Activated T-helper 2 cell treated with anti-CD3 and anti-CD28 coated beads, Interferon-gamma antibody, Interleukin-2, Interleukin-4, amounts not matched to agents 10 μg/mL and 5 μg/mL and 100 μg/mL, durations not matched to agents 14 hours and 24 hours and 36 hours (primary cell): ENCODE data around the gene LNX1. TPM values are rescaled to one million over a fixed set of nuclear protein-coding genes. Genes with fewer than 3 reads are reported as not detected.

Source experiments
- DNase-seq: peaks from one replicate; pipeline ENCODE4 v3.0.0; 2021; ENCODE audit warnings: low spot score
- H3K27ac Mint-ChIP-seq: one replicate; pipeline ENCODE4 v1.8.0; 2021; ENCODE audit warnings: mixed read lengths
- H3K27me3 Mint-ChIP-seq: one replicate; pipeline ENCODE4 v1.8.0; 2021; ENCODE audit warnings: low read depth, mixed read lengths
- H3K36me3 Mint-ChIP-seq: one replicate; pipeline ENCODE4 v1.8.0; 2021; ENCODE audit warnings: low read depth, mixed read lengths
- H3K4me1 Mint-ChIP-seq: one replicate; pipeline ENCODE4 v1.8.0; 2021; ENCODE audit warnings: low read depth, mixed read lengths
- H3K4me3 Mint-ChIP-seq: one replicate; pipeline ENCODE4 v1.8.0; 2021; ENCODE audit warnings: low read depth, mild to moderate bottlenecking, moderate library complexity, mixed read lengths
- H3K9me3 Mint-ChIP-seq: one replicate; pipeline ENCODE4 v1.8.0; 2021; ENCODE audit warnings: mixed read lengths
- intact Hi-C: fragments of 100-400 bp; cut with micrococcal nuclease; formaldehyde crosslinking; loops from one replicate; pipeline ENCODE4 v1.15.1; 2023
- total RNA-seq: library from RNA; stranded (reverse); gene quantifications from 2 replicates; pipeline ENCODE4 v1.2.3, GENCODE V29; 2022

LNX1 gene
- not detected in 2 replicates for total RNA-seq

DNA sequence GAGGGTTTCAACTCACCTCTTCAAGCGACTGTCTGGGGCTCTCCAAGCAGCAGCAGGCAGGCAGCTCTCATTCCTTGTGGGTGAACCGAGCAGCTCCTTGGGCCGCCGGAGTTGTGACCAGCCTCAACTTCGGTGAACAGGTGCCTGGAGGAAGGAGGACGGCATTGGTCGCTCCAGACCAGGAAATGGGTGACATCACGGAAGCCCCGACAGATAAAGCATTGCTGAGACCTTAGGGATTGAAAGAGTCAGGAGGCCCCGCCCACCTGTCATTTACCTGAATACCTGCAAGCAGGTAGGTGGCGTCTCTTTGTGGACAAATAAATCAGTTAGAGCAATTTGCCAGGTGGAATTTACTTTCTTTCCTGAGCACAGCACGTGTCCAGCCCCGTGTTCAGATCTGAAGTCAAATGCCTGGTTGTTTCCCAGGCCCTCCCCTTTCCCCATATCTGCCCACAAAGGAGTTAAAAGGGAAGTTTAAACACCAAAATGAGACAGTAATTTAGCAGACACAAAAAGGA lies at the start of gene LNX1:
Gene LNX1, minus strand, starts transcription at position 115 of the 521 bp plus-strand sequence. CDS start 17,484 bp downstream, outside the sequence.
- no peak for DNase-seq
- H3K27me3 Mint-ChIP-seq: peaks cover 23% of the 10 kb centered on the region
- H3K27ac Mint-ChIP-seq: no peak within 1 kb of the TSS
- intact Hi-C loops: no loop called here
- H3K36me3 Mint-ChIP-seq: no peaks in the 10 kb centered on the region
- no peak within 1 kb of the TSS for H3K4me3 Mint-ChIP-seq
- H3K9me3 Mint-ChIP-seq: no peaks in the 10 kb centered on the region
- peaks cover 4% of the 10 kb centered on the region for H3K4me1 Mint-ChIP-seq

DNA sequence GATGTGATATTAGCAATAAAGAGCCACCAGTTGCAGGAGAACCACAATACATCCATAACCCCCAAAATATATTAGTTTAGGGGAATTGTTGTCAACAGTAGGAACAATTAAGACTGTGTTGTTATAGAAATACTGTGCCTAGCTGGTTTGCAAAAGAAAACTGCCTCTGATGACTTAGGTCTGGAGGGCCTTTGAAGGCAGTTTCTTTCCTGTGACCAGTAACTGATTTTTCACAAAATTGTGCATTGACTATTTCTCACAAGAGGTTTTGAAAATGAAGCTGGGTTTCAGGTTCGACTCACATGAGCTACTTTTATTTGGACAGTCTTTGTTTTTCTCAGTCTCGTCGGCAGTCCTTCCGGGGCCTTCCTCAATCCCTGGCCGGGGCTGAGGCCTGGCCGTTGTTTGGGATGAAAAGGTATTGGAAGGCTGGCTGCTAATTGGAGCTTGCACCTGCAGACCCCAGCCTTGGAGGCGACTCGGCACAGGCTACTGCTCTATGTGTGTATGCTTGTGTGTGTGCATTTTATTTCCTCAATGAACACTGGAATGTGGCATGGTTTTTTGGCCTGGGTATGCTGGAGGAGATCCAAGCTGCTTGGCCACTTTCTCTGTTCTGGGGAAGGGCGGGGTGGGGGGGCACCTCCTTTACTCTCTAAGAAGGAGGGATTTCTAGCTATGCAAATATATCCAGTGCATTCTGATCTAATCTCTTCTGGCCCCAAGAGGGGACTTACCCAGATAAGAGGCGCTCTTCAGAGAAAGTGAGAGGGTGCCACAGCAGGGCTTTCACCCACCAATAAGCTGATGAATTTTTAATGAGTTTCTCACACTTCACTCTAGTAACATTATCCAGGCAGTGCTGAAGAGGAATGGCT lies 49.5 kb upstream of the LNX1 start:
- no peak for DNase-seq
- no peak overlapping the region for H3K4me3 Mint-ChIP-seq

DNA sequence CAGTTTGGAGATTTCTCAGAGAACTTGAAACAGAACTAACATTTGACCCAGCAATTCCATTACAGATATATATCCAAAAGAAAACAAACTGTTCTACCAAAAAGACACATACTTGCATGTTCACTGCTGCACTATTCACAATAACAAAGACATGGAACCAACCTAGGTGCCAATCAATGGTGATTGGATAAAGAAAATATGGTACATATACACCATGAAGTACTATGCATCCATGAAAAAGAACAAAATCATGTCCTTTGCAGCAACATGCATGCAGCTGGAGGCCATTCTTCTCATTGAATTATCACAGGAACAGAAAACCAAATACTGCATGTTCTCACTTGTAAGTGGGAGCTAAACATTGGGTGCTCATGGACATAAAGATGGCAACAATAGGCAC lies 47.6 kb upstream of the LNX1 start:
- H3K27me3 Mint-ChIP-seq: peaks cover 3% of the 10 kb centered on the region
- no peak for DNase-seq
- no peaks in the 10 kb centered on the region for H3K4me1 Mint-ChIP-seq
- no peak overlapping the region for H3K4me3 Mint-ChIP-seq
- H3K27ac Mint-ChIP-seq: no peak overlapping the region
- H3K36me3 Mint-ChIP-seq: no peaks in the 10 kb centered on the region
- intact Hi-C loops: no loop called here
- no peaks in the 10 kb centered on the region for H3K9me3 Mint-ChIP-seq

More for the DNA sequence above, 49.5 kb upstream of the LNX1 start:
- no peaks in the 10 kb centered on the region for H3K4me1 Mint-ChIP-seq
- H3K9me3 Mint-ChIP-seq: no peaks in the 10 kb centered on the region
- intact Hi-C loops: no loop called here
- peaks cover 3% of the 10 kb centered on the region for H3K27me3 Mint-ChIP-seq
- no peak overlapping the region for H3K27ac Mint-ChIP-seq
- H3K36me3 Mint-ChIP-seq: no peaks in the 10 kb centered on the region

DNA sequence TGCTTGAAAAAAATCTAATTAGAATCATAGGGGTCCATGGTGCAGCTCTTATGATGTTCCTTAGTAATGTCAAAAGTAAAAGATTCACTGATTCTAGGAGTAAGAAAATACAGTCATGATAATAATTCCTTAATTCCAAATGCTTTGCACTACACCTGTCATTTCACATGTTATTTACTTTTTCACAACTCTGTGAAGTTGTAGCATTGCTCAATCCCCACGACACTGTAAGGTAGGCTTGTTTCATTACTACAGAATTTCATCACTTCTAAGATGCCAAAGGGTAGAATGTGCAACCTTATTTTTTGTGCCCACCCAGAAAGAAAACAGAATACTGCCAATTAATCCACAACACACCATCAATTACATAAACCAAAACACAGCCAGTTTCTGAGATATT lies 46.1 kb upstream of the LNX1 start:
- no peaks in the 10 kb centered on the region for H3K4me1 Mint-ChIP-seq
- intact Hi-C loops: no loop called here
- no peaks in the 10 kb centered on the region for H3K9me3 Mint-ChIP-seq
- no peak overlapping the region for H3K27ac Mint-ChIP-seq
- H3K4me3 Mint-ChIP-seq: no peak overlapping the region
- peaks cover 7% of the 10 kb centered on the region for H3K27me3 Mint-ChIP-seq
- no peaks in the 10 kb centered on the region for H3K36me3 Mint-ChIP-seq
- no peak for DNase-seq

DNA sequence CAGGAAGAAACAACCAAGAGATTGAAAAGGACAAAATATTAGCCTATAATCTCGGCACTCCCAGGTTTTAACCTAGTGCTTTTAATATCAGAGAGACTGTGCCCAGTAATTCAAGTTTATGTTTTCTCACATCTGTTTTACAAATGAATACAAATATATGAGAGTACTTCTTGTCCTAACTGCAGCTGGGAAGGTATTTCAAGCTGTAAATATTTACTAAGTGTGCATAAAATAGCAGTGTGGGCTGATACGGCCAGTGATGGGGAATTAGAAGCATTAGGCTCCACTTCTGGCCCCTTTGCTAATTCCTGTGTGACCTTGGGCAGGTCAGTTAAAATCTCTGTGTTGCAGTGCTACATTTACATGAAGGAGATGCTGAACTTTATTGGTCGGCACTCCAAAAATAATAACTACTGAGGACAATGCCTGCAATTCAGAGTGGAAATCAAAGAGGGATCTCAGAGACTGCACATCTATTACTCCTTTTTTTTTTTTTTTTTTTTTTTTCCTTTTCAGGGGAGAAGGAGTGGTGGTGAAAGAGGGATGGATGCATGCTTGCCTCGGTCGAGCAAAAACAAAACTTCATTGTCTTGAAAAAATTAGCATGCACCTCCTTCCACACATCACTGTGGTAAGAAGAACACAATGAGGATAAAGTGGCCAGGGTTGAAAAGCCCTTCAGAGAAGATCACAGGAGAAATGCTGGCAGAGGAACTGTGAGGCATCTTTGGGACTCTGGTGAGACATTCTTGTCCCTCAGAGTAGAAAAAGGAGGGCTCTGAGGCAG lies 44.6 kb upstream of the LNX1 start:
- H3K4me1 Mint-ChIP-seq: no peaks in the 10 kb centered on the region
- H3K27me3 Mint-ChIP-seq: peaks cover 7% of the 10 kb centered on the region
- intact Hi-C loops: no loop called here
- H3K27ac Mint-ChIP-seq: no peak overlapping the region
- DNase-seq: no peak
- H3K4me3 Mint-ChIP-seq: no peak overlapping the region
- no peaks in the 10 kb centered on the region for H3K36me3 Mint-ChIP-seq
- no peaks in the 10 kb centered on the region for H3K9me3 Mint-ChIP-seq

DNA sequence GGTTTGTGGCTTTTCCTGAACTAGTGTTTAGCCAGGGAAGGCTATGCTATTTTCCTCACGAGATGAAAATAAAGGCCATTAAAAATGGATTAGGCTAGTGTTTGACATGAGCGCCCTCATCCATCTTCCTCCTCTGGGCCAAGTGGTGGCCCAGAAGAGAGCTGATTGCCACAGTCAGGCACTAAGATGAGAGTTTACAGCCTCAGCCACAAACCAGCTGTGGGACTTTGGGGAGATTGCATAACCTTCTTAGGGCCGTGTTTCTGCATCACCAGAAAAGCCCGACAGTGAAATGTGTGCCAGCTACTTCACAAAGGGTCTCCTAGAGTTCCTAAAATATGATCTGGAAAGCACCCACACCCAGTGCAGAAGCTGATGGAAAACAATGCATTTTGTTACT lies 42.3 kb upstream of the LNX1 start:
- DNase-seq: no peak
- Mint-ChIP-seq H3K4me1 (no peaks in the 10 kb centered on the region), H3K27ac (no peak overlapping the region), H3K36me3 (no peaks in the 10 kb centered on the region), H3K27me3 (peaks cover 7% of the 10 kb centered on the region), H3K4me3 (no peak overlapping the region), H3K9me3 (no peaks in the 10 kb centered on the region)
- intact Hi-C loops: no loop called here

DNA sequence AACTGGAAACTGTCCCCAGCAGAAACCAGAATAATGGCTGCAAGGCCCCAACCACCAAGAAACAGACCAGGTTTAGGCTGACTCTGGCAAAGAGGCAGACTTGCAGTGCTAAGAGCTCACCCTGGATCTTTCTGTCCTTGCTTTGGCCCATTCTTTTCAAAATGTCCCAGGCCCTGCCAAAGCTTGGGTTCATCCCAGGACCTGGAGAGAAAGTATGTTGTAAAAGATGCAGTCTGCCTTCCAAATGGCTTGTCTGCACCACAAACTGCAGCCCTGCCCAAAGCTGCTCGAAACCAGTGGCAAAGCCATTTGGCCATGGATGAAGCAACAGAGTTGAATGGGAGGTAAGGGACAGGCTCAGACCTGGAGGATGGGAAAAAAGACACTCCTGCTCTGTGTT lies 38.0 kb upstream of the LNX1 start:
- H3K27ac Mint-ChIP-seq: no peak overlapping the region
- no peak overlapping the region for H3K4me3 Mint-ChIP-seq
- intact Hi-C loops: no loop called here
- no peaks in the 10 kb centered on the region for H3K4me1 Mint-ChIP-seq
- no peaks in the 10 kb centered on the region for H3K9me3 Mint-ChIP-seq
- DNase-seq: no peak
- peaks cover 7% of the 10 kb centered on the region for H3K27me3 Mint-ChIP-seq
- no peaks in the 10 kb centered on the region for H3K36me3 Mint-ChIP-seq

DNA sequence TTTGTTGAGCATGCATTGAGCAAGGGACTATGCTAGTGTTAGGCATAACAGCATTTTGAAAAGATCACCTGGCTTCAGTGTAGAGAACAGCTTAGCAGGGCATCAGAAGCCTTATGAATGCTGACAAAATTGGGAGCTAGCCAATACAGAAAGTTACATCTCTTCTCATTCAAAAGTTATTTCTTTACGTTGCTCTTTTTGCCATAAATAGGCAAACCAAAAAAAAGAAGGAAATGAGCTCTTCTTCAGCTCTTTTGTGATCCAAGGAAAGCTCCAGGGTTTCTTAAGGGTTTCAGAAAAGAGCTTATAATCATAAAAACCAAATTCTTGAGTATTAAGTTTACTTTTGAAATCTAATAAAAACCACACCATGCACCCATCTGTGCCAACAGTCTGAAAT lies 35.2 kb upstream of the LNX1 start:
- Mint-ChIP-seq H3K27ac (no peak overlapping the region), H3K36me3 (no peaks in the 10 kb centered on the region), H3K9me3 (no peaks in the 10 kb centered on the region), H3K27me3 (peaks cover 2% of the 10 kb centered on the region), H3K4me1 (no peaks in the 10 kb centered on the region), H3K4me3 (no peak overlapping the region)
- no peak for DNase-seq
- intact Hi-C loops: no loop called here

DNA sequence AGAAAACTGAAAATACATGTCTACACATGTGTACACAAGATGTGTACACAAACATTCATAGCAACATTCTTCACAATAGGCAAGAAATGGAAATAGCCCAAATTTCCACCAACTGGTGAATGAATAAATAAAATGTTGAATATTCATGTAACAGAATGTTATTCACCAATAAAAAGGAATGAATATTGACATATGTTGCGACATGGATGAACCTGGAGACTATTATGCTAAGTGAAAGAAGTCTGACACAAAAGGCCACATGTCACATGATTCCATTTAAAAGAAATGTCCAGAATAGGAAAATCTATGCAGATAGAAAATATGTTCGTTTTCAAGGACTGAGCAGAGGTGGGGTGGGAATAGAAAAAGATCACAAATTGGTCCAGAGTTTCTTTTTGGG lies 34.6 kb upstream of the LNX1 start:
- no peak overlapping the region for H3K27ac Mint-ChIP-seq
- H3K9me3 Mint-ChIP-seq: no peaks in the 10 kb centered on the region
- no peak overlapping the region for H3K4me3 Mint-ChIP-seq
- H3K4me1 Mint-ChIP-seq: no peaks in the 10 kb centered on the region
- peaks cover 2% of the 10 kb centered on the region for H3K27me3 Mint-ChIP-seq
- no peaks in the 10 kb centered on the region for H3K36me3 Mint-ChIP-seq
- no peak for DNase-seq
- intact Hi-C loops: no loop called here

DNA sequence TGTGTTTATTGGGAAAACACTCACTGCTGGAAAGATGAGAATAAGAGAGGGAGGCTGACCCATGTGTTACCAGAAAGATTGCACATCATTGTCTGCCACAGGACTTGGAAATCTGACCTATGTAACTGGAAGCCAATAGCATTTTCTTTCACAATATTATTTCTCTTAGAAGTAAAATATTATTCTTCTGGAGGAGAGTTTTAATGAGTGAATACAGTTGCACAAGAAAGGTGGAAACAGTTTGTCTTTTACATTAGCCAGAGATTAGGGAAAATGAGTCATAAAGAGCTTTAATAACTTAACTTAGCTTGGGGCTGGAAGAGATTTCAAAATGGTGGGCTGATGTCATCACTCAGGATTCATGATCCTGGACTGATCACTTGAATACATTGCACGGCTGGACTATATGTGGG lies 31.5 kb upstream of the LNX1 start:
- Mint-ChIP-seq H3K27ac (no peak overlapping the region), H3K9me3 (no peaks in the 10 kb centered on the region), H3K4me1 (no peaks in the 10 kb centered on the region), H3K36me3 (no peaks in the 10 kb centered on the region), H3K4me3 (no peak overlapping the region), H3K27me3 (peaks cover under 1% of the 10 kb centered on the region)
- no peak for DNase-seq
- intact Hi-C loops: no loop called here

DNA sequence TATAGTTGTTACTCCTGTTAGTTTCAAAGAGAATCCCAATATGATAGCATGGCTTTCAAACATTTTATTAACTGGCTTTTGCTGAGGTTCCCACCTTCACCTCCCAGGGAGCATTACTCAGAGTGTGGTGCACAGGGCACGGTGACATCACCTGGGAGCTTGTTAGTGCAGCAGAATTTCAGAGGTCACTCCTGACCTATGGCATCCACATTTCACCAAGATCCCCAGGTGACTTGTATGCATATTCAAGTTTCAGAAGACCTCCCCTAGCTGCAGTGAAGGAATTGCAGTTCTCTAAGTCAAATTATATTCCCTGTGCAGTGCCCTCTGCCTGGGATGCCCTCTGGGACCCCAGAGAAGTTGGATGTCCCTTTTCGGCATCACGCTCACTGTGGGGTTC lies 29.7 kb upstream of the LNX1 start:
- intact Hi-C loops: no loop called here

DNA sequence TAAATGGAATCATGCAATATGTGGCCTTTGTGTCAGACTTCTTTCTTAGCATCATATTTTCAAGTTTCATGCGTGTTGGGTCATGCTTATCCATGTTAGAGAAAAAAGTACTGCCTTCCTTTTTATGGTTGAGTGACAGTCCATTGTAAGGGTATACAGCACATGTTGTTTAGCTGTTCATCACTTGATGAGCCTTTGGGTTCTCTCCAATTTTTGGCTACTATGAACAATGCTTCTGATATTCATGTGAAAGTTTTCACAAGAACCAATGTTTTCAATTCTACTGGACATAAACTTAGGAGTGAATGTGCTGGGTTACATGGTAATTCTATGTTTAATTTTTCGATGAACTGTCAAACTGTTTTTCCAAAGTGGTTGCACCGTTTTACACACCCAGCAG lies 28.1 kb upstream of the LNX1 start:
- intact Hi-C loops: no loop called here
- Mint-ChIP-seq H3K4me3 (no peak overlapping the region), H3K36me3 (no peaks in the 10 kb centered on the region), H3K27me3 (no peaks in the 10 kb centered on the region), H3K27ac (no peak overlapping the region), H3K9me3 (no peaks in the 10 kb centered on the region), H3K4me1 (peaks cover 1% of the 10 kb centered on the region)
- DNase-seq: no peak

More for the DNA sequence above, 29.7 kb upstream of the LNX1 start:
- peaks cover 1% of the 10 kb centered on the region for H3K4me1 Mint-ChIP-seq
- no peaks in the 10 kb centered on the region for H3K36me3 Mint-ChIP-seq
- no peak overlapping the region for H3K27ac Mint-ChIP-seq
- no peak for DNase-seq
- H3K27me3 Mint-ChIP-seq: no peaks in the 10 kb centered on the region
- no peaks in the 10 kb centered on the region for H3K9me3 Mint-ChIP-seq
- H3K4me3 Mint-ChIP-seq: no peak overlapping the region

DNA sequence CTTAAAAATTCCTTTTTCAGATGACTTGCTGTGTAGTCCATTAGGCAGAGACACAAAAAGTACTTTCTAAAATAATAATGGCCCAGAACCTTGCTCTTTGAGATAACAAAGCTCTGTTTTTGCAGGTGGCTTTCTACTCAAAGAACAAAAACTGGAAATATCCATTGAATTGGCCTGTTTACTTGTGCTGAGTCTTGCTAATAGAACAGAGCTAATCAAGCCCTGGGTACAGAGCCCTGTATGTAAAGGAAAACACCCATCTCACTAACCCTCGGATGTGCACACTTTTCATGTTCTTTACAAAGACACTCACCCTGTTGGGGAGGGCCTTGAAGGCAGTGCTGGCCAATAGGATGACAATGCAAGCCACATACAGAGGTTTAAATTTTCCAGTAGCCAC lies 27.0 kb upstream of the LNX1 start:
- intact Hi-C loops: no loop called here
- no peaks in the 10 kb centered on the region for H3K9me3 Mint-ChIP-seq
- H3K27me3 Mint-ChIP-seq: no peaks in the 10 kb centered on the region
- DNase-seq: no peak
- H3K4me1 Mint-ChIP-seq: peaks cover 1% of the 10 kb centered on the region
- H3K36me3 Mint-ChIP-seq: no peaks in the 10 kb centered on the region
- no peak overlapping the region for H3K4me3 Mint-ChIP-seq
- H3K27ac Mint-ChIP-seq: no peak overlapping the region
